ENCODE data around the gene TMEM183A. TPM values are rescaled to one million over a fixed set of nuclear protein-coding genes. Genes with fewer than 3 reads are reported as not detected.
"Not testable (repeated sequence)": the region's sequence is repeated elsewhere in the genome, so short reads cannot be mapped to it uniquely, and the experiment has no call there.

TMEM183A gene
- total RNA-seq, 1 experiment from 2014 or later, result 108 TPM

GRCh38 chr1:202987255-202987654 lies 19.9 kb upstream of the TMEM183A start:
- no peak for DNase-seq (ENCODE audit: low spot score)

- DNase-seq (ENCODE audit: low spot score), result no peak
Observed at GRCh38 chr1:202987922-202988583, 19.1 kb upstream of the TMEM183A start.

- no peak for DNase-seq (ENCODE audit: low spot score)
Observed at GRCh38 chr1:202989879-202990278, 17.3 kb upstream of the TMEM183A start.

- no peak for DNase-seq (ENCODE audit: low spot score)
Observed at GRCh38 chr1:202991112-202991511, 16.1 kb upstream of the TMEM183A start.

DNA sequence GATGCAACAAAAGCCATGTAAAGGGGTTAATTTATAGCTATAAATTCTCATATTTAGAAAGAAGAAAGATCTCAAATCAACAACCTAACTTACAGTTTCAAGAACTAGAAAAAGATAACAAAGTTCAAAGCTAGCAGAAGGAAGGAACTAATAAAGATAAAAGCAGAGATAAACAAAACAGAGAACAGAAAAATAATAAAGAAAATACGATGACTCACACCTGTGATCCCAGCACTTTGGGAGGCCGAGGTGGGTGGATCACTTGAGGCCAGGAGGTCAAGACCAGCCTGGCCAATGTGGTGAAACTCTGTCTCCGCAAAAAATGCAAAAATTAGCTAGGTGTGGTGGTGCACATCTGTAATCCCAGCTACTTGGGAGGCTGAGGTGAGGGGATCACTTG lies 12.4 kb upstream of the TMEM183A start:
- DNase-seq (ENCODE audit: low spot score), result no peak

DNA sequence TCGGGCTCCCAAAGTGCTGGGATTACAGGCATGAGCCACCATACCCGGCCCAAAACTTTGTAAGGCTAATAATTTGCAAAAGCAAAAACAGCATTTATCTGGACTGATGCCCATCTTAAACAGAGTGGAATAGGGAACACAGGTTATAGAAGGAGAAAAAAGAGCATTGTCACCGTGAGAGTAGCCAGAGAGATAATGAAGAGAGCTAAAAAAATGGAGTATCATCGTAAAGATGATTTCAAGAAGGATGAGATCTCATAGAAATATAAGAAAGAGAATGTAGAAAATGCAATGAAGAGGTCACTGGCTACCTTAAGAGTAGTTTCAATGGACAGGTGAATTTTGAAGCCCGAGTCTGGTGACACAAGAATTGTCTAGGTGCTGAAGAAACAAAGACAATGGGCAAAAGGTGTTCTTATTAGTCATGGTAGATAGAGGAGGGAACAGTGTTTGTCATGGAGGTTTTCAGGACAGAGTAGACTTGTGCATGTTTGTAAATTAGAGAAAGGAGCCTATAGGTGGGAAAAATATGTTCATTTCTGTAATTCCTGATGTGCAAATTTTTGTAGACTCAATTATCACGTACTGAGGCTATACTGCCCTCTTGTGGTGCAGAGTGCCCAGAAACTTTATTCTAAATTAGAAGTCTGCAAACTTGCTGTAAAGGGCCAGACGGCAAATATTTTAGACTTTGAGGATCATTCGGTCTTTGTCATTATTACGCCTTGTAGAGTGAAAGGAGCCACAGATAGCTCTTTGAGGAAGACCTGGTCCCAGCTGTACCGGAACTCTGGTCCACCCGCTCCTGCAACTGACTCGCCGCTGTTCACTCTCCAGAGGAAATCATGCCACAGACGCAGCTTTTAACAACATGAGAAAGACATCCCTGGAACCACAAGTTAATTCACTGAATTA lies 8.1 kb upstream of the TMEM183A start:
- DNase-seq (ENCODE audit: low spot score), result peak; percentile 63

- DNase-seq (ENCODE audit: low spot score), result no peak
Observed at GRCh38 chr1:203000217-203000944, 6.8 kb upstream of the TMEM183A start.

DNA sequence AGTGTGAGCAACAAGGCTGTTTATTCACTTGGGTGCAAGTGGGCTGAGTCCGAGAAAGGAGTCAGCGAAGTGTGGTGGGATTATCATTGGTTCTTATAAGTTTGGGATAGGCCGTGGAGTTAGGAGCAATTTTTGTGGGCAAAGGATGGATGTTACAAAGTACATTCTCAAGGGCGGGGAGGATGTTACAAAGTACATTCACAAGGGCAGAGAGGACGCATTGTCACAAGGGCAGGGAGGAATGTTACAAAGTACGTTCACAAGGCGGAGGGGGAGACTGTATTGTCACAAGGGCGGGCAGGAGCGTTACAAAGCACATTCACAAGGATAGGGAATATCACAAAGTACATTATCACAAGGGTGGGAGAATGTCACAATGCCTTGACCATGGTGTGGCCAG lies 5.2 kb upstream of the TMEM183A start:
- no peak for DNase-seq (ENCODE audit: low spot score)

DNA sequence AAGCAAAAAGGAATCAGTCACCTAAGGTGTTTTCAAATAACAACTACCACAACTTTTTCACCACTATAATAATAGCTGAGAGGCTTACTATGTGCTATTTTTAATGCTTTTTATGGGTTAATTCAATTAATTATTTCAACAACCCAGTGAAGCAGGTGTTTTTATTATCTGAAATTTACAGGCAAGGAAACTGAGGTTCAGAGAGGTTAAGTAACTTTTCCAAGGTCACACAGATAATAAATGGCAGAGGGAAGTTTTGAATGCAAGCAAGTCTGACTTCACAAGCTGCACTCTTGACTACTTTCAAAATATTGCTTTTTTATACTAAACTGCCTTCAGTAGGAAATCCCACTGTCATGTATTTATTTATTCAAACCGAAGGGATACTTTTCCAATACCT lies 4.2 kb upstream of the TMEM183A start:
- no peak for DNase-seq (ENCODE audit: low spot score)

- not testable (repeated sequence) for DNase-seq (ENCODE audit: low spot score)
Observed at GRCh38 chr1:203005395-203006142, 1.6 kb upstream of the TMEM183A start.

DNA sequence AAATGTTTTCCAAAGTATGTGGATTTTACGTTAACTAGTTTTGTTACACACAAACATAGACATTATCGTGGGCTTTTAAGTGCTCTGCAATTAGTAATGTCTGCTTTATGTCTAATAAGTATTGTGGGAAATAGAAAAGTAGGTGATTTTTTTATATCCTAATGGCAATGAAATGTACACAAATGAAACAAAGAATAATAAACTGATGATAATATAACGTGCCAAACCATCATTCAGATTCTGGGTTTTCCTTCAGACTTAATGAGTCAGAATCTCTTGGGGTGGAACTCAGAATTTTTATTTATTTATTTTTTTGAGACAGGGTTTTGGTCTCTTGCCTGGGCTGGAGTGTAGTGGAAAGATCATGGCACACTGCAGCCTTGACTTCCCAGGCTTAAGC lies 2.0 kb downstream of the TMEM183A start:
- DNase-seq (ENCODE audit: low spot score), result no peak

GRCh38 chr1:203011582-203011981 lies 4.4 kb downstream of the TMEM183A start:
- DNase-seq (ENCODE audit: low spot score), result no peak

DNA sequence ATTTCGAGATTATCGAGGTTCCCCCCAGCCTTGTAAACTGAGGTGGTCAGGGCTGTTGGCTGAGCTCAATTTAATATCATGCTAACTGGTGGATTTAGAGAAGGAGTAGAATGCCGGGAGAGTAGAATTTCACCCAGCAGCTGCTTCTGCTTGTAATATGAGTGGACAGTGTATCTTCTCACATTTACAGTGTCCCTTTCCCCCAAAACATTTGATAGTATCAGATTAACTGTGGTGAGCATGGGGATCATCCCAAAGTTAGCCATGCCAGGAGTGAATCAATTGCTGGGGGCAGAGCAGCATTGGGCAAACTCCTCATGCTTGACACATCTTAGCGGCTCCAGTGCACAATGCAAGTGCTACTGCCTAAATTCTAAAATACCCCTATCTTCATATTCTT lies 9.9 kb downstream of the TMEM183A start:
- DNase-seq (ENCODE audit: low spot score), result no peak

- no peak for DNase-seq (ENCODE audit: low spot score)
Observed at GRCh38 chr1:203017692-203018091, 10.5 kb downstream of the TMEM183A start.

- DNase-seq (ENCODE audit: low spot score), result not testable (repeated sequence)
Observed at GRCh38 chr1:203022855-203023254, 15.7 kb downstream of the TMEM183A start.

GRCh38 chr1:203025686-203026030 lies 18.5 kb downstream of the TMEM183A start:
- DNase-seq (ENCODE audit: low spot score), result no peak

DNA sequence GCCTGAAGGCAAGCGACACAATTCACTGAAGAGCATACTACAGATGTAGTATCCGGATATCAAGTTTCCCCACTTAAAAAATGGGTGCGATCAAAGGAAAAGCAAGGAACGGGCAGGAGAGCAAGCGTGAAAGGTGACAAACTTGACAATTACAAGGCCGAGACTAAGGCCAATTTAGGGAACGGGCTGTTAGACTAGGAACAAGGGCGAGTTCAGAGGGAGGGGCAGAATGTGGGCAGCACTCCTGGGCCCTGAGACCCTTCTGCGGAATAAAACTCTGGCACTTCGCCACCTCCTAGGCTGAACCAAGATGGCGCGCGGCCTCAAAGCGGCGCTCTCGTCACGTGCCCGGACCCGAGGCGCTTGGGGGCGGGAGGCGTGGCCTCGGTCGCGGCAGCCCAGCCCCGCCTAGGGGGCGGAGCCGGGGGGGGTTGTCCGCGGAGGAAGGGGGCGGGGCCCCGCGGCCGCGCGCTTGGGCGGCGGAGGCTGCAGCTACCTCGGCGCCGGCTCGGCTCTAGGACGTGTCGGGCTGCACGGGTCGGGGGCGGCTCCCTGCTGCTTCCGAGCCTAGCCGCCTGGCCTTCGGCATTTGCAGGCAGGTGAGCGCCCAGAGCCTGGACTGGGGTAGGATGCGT lies 19.0 kb downstream of the TMEM183A start, which contains the start of gene PPFIA4:
PPFIA4 (plus strand) TSS at position 461 of the 635 bp plus-strand sequence. CDS start 12,518 bp downstream, outside the sequence.
- DNase-seq (ENCODE audit: low spot score), result peak; percentile 73

DNA sequence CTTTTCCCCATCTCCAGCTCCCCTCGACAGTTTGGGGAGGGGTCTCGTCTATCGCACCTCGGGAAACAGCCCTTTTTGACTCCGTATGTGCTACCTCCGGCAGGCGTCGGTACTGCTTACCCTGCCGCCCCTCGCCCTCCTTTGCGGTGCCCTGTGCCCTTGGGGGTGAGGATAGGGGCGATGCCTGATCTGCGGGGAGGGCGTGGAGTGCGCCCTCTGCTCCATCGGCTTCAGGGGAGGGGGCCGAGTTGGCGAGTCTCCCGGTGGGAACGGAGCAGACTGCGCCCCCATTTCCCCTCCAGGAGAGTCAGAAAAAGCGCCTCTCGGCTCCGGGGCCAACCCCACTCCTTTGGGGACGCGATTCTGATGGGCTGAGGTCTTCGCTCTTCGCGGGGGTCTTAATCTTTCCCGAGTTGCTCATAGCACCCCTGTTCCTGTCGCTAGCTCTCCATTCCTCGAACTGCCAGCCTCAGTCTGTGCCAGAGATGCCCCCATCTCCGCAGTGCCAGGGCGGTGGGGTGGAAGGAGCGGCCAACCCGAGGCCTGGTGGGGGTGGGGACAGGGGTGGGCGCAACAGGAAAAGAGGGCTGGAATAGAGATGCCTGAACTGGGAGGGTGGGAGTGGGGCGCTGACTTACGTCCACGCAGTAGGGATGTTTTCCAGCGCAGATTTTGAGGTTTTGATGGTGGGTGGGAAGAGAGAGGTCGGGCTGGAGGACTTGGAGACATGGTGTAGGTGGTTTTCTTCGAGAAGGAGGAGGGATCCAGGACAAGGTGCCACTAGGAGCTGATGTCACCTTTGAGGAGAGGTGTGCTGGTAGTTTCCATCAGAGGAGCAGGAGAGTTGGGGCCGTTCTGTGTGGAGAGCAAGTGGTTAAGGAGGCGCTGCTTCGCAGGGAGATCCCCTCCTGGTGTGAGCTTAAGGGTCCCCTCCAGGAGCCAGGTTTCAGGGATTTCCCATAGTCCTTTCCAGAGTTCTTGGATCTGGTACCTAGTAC lies 19.8 kb downstream of the TMEM183A start:
- DNase-seq (ENCODE audit: low spot score), result no peak

- no peak for DNase-seq (ENCODE audit: low spot score)
Observed at GRCh38 chr1:203028067-203028783, 21.1 kb downstream of the TMEM183A start.
